Measurements from ENCODE around the gene CSGALNACT2.

The CSGALNACT2 gene

GRCh38 chr10:43102063-43102828 is 36.0 kb upstream of the CSGALNACT2 start:
- no peaks in the 10 kb centered on the region for H3K36me3 ChIP-seq (ENCODE audit: control insufficient read depth in 5 of 5, insufficient read depth in 5 of 5, low read length in 5 of 5)
- H3K27me3 ChIP-seq (ENCODE audit: control insufficient read depth in 5 of 5, insufficient read depth in 4 of 5, low read length in 5 of 5), result peaks cover 1 to 16% (median 12%) of the 10 kb centered on the region in 5 donors
- no peak overlapping the region for H3K9ac ChIP-seq (ENCODE audit: low read length in 5 of 5)
- H3K9me3 ChIP-seq (ENCODE audit: control insufficient read depth in 5 of 5, low read length in 5 of 5), result no peaks in the 10 kb centered on the region
- peaks cover 0 to 14% (median 13%) of the 10 kb centered on the region in 5 donors for H3K4me1 ChIP-seq (ENCODE audit: control insufficient read depth in 5 of 5, insufficient read depth in 5 of 5, low read length in 5 of 5)
- no peak overlapping the region for H3K4me3 ChIP-seq (ENCODE audit: low read depth in 1 of 5, low read length in 5 of 5)
- no peak overlapping the region for H3K27ac ChIP-seq (ENCODE audit: low read depth, low read length)

- H3K4me1 ChIP-seq (ENCODE audit: control insufficient read depth in 5 of 5, insufficient read depth in 5 of 5, low read length in 5 of 5), result peaks cover 0 to 14% (median 13%) of the 10 kb centered on the region in 5 donors
- H3K27ac ChIP-seq (ENCODE audit: low read depth, low read length), result no peak overlapping the region
- H3K27me3 ChIP-seq (ENCODE audit: control insufficient read depth in 5 of 5, insufficient read depth in 4 of 5, low read length in 5 of 5), result peaks cover 0 to 16% (median 7%) of the 10 kb centered on the region in 5 donors
- H3K36me3 ChIP-seq (ENCODE audit: control insufficient read depth in 5 of 5, insufficient read depth in 5 of 5, low read length in 5 of 5), result no peaks in the 10 kb centered on the region
- peak overlapping the region in 4 of 5 donors; percentile 29 to 68 (median 36) for H3K9ac ChIP-seq (ENCODE audit: low read length in 5 of 5)
- peak overlapping the region; percentile 63 to 76 (median 70) for H3K4me3 ChIP-seq (ENCODE audit: low read depth in 1 of 5, low read length in 5 of 5)
- no peaks in the 10 kb centered on the region for H3K9me3 ChIP-seq (ENCODE audit: control insufficient read depth in 5 of 5, low read length in 5 of 5)
Measured at GRCh38 chr10:43105102-43105955, 32.9 kb upstream of the CSGALNACT2 start.

- peak overlapping the region in 1 of 5 donors; percentile 73 for H3K4me3 ChIP-seq (ENCODE audit: low read depth in 1 of 5, low read length in 5 of 5)
- H3K27ac ChIP-seq (ENCODE audit: low read depth, low read length), result no peak overlapping the region
- H3K9ac ChIP-seq (ENCODE audit: low read length in 5 of 5), result no peak overlapping the region
- no peaks in the 10 kb centered on the region for H3K36me3 ChIP-seq (ENCODE audit: control insufficient read depth in 5 of 5, insufficient read depth in 5 of 5, low read length in 5 of 5)
- no peaks in the 10 kb centered on the region for H3K9me3 ChIP-seq (ENCODE audit: control insufficient read depth in 5 of 5, low read length in 5 of 5)
- peaks cover 0 to 16% (median 7%) of the 10 kb centered on the region in 5 donors for H3K27me3 ChIP-seq (ENCODE audit: control insufficient read depth in 5 of 5, insufficient read depth in 4 of 5, low read length in 5 of 5)
- peaks cover 0 to 17% (median 13%) of the 10 kb centered on the region in 5 donors for H3K4me1 ChIP-seq (ENCODE audit: control insufficient read depth in 5 of 5, insufficient read depth in 5 of 5, low read length in 5 of 5)
Measured at GRCh38 chr10:43105956-43106229, 32.4 kb upstream of the CSGALNACT2 start.

- Histone ChIP-seq H3K27ac (ENCODE audit: low read depth, low read length) (no peak overlapping the region), H3K9ac (ENCODE audit: low read length in 5 of 5) (no peak overlapping the region), H3K4me1 (ENCODE audit: control insufficient read depth in 5 of 5, insufficient read depth in 5 of 5, low read length in 5 of 5) (peaks cover 0 to 17% (median 13%) of the 10 kb centered on the region in 5 donors), H3K9me3 (ENCODE audit: control insufficient read depth in 5 of 5, low read length in 5 of 5) (no peaks in the 10 kb centered on the region), H3K36me3 (ENCODE audit: control insufficient read depth in 5 of 5, insufficient read depth in 5 of 5, low read length in 5 of 5) (no peaks in the 10 kb centered on the region), H3K27me3 (ENCODE audit: control insufficient read depth in 5 of 5, insufficient read depth in 4 of 5, low read length in 5 of 5) (peaks cover 0 to 16% (median 5%) of the 10 kb centered on the region in 5 donors), H3K4me3 (ENCODE audit: low read depth in 1 of 5, low read length in 5 of 5) (no peak overlapping the region)
Measured at GRCh38 chr10:43106256-43107091, 31.8 kb upstream of the CSGALNACT2 start.

GRCh38 chr10:43108951-43109350 is 29.3 kb upstream of the CSGALNACT2 start:
- H3K4me3 ChIP-seq (ENCODE audit: low read depth in 1 of 5, low read length in 5 of 5), result no peak overlapping the region
- H3K4me1 ChIP-seq (ENCODE audit: control insufficient read depth in 5 of 5, insufficient read depth in 5 of 5, low read length in 5 of 5), result peaks cover 0 to 17% (median 13%) of the 10 kb centered on the region in 5 donors
- no peak overlapping the region for H3K27ac ChIP-seq (ENCODE audit: low read depth, low read length)
- H3K27me3 ChIP-seq (ENCODE audit: control insufficient read depth in 5 of 5, insufficient read depth in 4 of 5, low read length in 5 of 5), result peaks cover 0 to 8% (median 3%) of the 10 kb centered on the region in 5 donors
- H3K36me3 ChIP-seq (ENCODE audit: control insufficient read depth in 5 of 5, insufficient read depth in 5 of 5, low read length in 5 of 5), result no peaks in the 10 kb centered on the region
- no peak overlapping the region for H3K9ac ChIP-seq (ENCODE audit: low read length in 5 of 5)
- no peaks in the 10 kb centered on the region for H3K9me3 ChIP-seq (ENCODE audit: control insufficient read depth in 5 of 5, low read length in 5 of 5)

GRCh38 chr10:43109671-43110249 is 28.5 kb upstream of the CSGALNACT2 start:
- Histone ChIP-seq H3K9ac (ENCODE audit: low read length in 5 of 5) (no peak overlapping the region), H3K36me3 (ENCODE audit: control insufficient read depth in 5 of 5, insufficient read depth in 5 of 5, low read length in 5 of 5) (no peaks in the 10 kb centered on the region), H3K27me3 (ENCODE audit: control insufficient read depth in 5 of 5, insufficient read depth in 4 of 5, low read length in 5 of 5) (peaks cover 0 to 4% (median 0%) of the 10 kb centered on the region in 5 donors), H3K4me1 (ENCODE audit: control insufficient read depth in 5 of 5, insufficient read depth in 5 of 5, low read length in 5 of 5) (peaks cover 0 to 14% (median 10%) of the 10 kb centered on the region in 5 donors), H3K27ac (ENCODE audit: low read depth, low read length) (no peak overlapping the region), H3K9me3 (ENCODE audit: control insufficient read depth in 5 of 5, low read length in 5 of 5) (no peaks in the 10 kb centered on the region), H3K4me3 (ENCODE audit: low read depth in 1 of 5, low read length in 5 of 5) (no peak overlapping the region)

- Histone ChIP-seq H3K4me3 (ENCODE audit: low read depth in 1 of 5, low read length in 5 of 5) (no peak overlapping the region), H3K27ac (ENCODE audit: low read depth, low read length) (no peak overlapping the region)
Measured at GRCh38 chr10:43110338-43111071, 27.7 kb upstream of the CSGALNACT2 start.

GRCh38 chr10:43111101-43111500 is 27.1 kb upstream of the CSGALNACT2 start:
- Histone ChIP-seq H3K4me3 (ENCODE audit: low read depth in 1 of 5, low read length in 5 of 5) (no peak overlapping the region), H3K36me3 (ENCODE audit: control insufficient read depth in 5 of 5, insufficient read depth in 5 of 5, low read length in 5 of 5) (no peaks in the 10 kb centered on the region), H3K9ac (ENCODE audit: low read length in 5 of 5) (no peak overlapping the region), H3K9me3 (ENCODE audit: control insufficient read depth in 5 of 5, low read length in 5 of 5) (no peaks in the 10 kb centered on the region), H3K27ac (ENCODE audit: low read depth, low read length) (no peak overlapping the region), H3K4me1 (ENCODE audit: control insufficient read depth in 5 of 5, insufficient read depth in 5 of 5, low read length in 5 of 5) (peaks cover 0 to 4% (median 0%) of the 10 kb centered on the region in 5 donors), H3K27me3 (ENCODE audit: control insufficient read depth in 5 of 5, insufficient read depth in 4 of 5, low read length in 5 of 5) (no peaks in the 10 kb centered on the region)

More at GRCh38 chr10:43110338-43111071, 27.7 kb upstream of the CSGALNACT2 start:
- H3K36me3 ChIP-seq (ENCODE audit: control insufficient read depth in 5 of 5, insufficient read depth in 5 of 5, low read length in 5 of 5), result no peaks in the 10 kb centered on the region
- peaks cover 0 to 7% (median 3%) of the 10 kb centered on the region in 5 donors for H3K4me1 ChIP-seq (ENCODE audit: control insufficient read depth in 5 of 5, insufficient read depth in 5 of 5, low read length in 5 of 5)
- no peaks in the 10 kb centered on the region for H3K9me3 ChIP-seq (ENCODE audit: control insufficient read depth in 5 of 5, low read length in 5 of 5)
- H3K9ac ChIP-seq (ENCODE audit: low read length in 5 of 5), result no peak overlapping the region
- H3K27me3 ChIP-seq (ENCODE audit: control insufficient read depth in 5 of 5, insufficient read depth in 4 of 5, low read length in 5 of 5), result no peaks in the 10 kb centered on the region

Data from subcutaneous abdominal adipose tissue (tissue), 5 donors.